22Rv1 (cell line): ENCODE data around the gene PPP4R4.

Experiments used
- CTCF ChIP-seq: fragments of 450-650 bp; IDR thresholded peaks from 2 replicates; pipeline ENCODE4 v1.5.1; 2017; ENCODE audit warnings: mild to moderate bottlenecking
- ZFX ChIP-seq: fragments of 450-650 bp; IDR thresholded peaks from 2 replicates; pipeline ENCODE4 v1.6.1; 2017; ENCODE audit warnings: antibody characterized with exemption, borderline replicate concordance

GRCh38 chr14:94278731-94279130, 104.6 kb downstream of the PPP4R4 start:
- no peak for TF ChIP-seq CTCF
- TF ChIP-seq ZFX = no peak
